MM.1S (cell line): Measurements from ENCODE around the gene MGAM2.

Experiments
- DNase-seq: peaks from one replicate; pipeline ENCODE4 v3.0.0-alpha.2; 2015
- H2AFZ ChIP-seq: fragments of 300-600 bp; sonication (generic); 2 replicates; pipeline ENCODE4 v1.6.0; 2016; ENCODE audit warnings: antibody characterized with exemption, low read length
- H3F3A ChIP-seq: fragments of 300-600 bp; sonication (generic); 2 replicates; pipeline ENCODE4 v1.6.1; 2016; ENCODE audit warnings: mild to moderate bottlenecking, antibody characterized with exemption, low read length, moderate library complexity, mixed read lengths; ENCODE audit not compliant: insufficient read depth
- H3K27ac ChIP-seq: fragments of 300-600 bp; sonication (generic); 2 replicates; pipeline ENCODE4 v1.5.1; 2016; ENCODE audit warnings: mild to moderate bottlenecking, low read length
- H3K27me3 ChIP-seq: fragments of 300-600 bp; sonication (generic); replicated peaks from 2 replicates; pipeline ENCODE4 v1.6.0; 2016; ENCODE audit warnings: low read length; ENCODE audit not compliant: insufficient read depth
- H3K36me3 ChIP-seq: fragments of 300-600 bp; sonication (generic); replicated peaks from 2 replicates; pipeline ENCODE4 v1.6.1; 2016; ENCODE audit warnings: mild to moderate bottlenecking, low read length, mixed read lengths; ENCODE audit not compliant: insufficient read depth
- H3K4me1 ChIP-seq: fragments of 300-600 bp; sonication (generic); 2 replicates; pipeline ENCODE4 v1.6.1; 2016; ENCODE audit warnings: low read length, mixed read lengths
- H3K4me2 ChIP-seq: fragments of 300-600 bp; sonication (generic); 2 replicates; pipeline ENCODE4 v1.6.0; 2016; ENCODE audit warnings: low read depth, low read length
- H3K4me3 ChIP-seq: fragments of 300-600 bp; sonication (generic); 2 replicates; pipeline ENCODE4 v1.5.1; 2016; ENCODE audit warnings: low read length, mixed read lengths
- H3K79me2 ChIP-seq: fragments of 300-600 bp; sonication (generic); 2 replicates; pipeline ENCODE4 v1.6.1; 2016; ENCODE audit warnings: mixed run types, low read length, mixed read lengths
- H3K9ac ChIP-seq: fragments of 300-600 bp; sonication (generic); 2 replicates; pipeline ENCODE4 v1.6.1; 2016; ENCODE audit warnings: low read length, mixed read lengths
- H3K9me2 ChIP-seq: fragments of 300-600 bp; sonication (generic); replicated peaks from 2 replicates; pipeline ENCODE4 v1.6.1; 2016; ENCODE audit warnings: mild to moderate bottlenecking, low read length, mixed read lengths; ENCODE audit not compliant: insufficient read depth
- H3K9me3 ChIP-seq: fragments of 300-600 bp; sonication (generic); replicated peaks from 2 replicates; pipeline ENCODE4 v1.6.1; 2016; ENCODE audit warnings: mild to moderate bottlenecking, low read length, mixed read lengths; ENCODE audit not compliant: insufficient read depth
- H4K20me1 ChIP-seq: fragments of 300-600 bp; sonication (generic); 2 replicates; pipeline ENCODE4 v1.6.1; 2016; ENCODE audit warnings: mild to moderate bottlenecking, low read length, moderate library complexity, mixed read lengths; ENCODE audit not compliant: insufficient read depth
- CTCF ChIP-seq: fragments of 300-600 bp; sonication (generic); IDR thresholded peaks from 2 replicates; pipeline ENCODE4 v1.5.1; 2016; ENCODE audit warnings: antibody characterized with exemption, low read length, mixed read lengths
- EZH2 ChIP-seq: fragments of 300-600 bp; sonication (generic); optimal IDR thresholded peaks from 2 replicates; pipeline ENCODE3; 2017; ENCODE audit warnings: low read depth, mild to moderate bottlenecking, antibody characterized with exemption, low read length, mixed read lengths
- EZH2phosphoT487 ChIP-seq: fragments of 300-600 bp; sonication (generic); IDR thresholded peaks from 2 replicates; pipeline ENCODE4 v1.6.1; 2018; ENCODE audit warnings: antibody characterized with exemption, low read length

The MGAM2 gene

DNA sequence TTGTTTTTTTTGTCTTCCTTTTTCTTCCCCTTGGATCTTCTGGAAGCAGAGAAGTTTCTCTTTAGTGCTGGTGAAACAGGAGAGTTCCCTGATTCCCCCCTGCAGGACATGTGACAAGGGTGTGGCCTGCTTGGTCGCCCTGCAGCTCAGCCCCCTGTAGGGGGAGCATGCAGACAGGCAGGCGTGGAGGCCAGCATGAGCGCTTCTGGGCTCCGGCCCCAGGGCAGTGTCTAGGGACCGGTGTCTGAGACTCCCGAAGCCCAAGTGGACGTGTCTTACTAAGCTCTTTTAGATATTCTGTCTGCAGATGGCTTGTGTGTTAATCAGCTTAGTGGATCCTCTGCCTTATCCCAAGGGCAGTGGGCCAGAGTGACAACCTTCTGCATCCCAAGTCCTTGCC is 120.2 kb downstream of the MGAM2 start:
- no peaks in the 10 kb centered on the region for H4K20me1 ChIP-seq
- no peaks in the 10 kb centered on the region for H3K79me2 ChIP-seq
- H3K9ac ChIP-seq, result no peak overlapping the region
- no peak overlapping the region for H3K4me2 ChIP-seq
- no peak overlapping the region for H2AFZ ChIP-seq
- H3K4me3 ChIP-seq, result no peak overlapping the region
- no peak for DNase-seq
- no peak for TF ChIP-seq EZH2phosphoT487
- TF ChIP-seq CTCF, result no peak
- H3K4me1 ChIP-seq, result no peaks in the 10 kb centered on the region
- no peaks in the 10 kb centered on the region for H3F3A ChIP-seq
- H3K36me3 ChIP-seq, result no peaks in the 10 kb centered on the region
- H3K27ac ChIP-seq, result no peak overlapping the region
- no peaks in the 10 kb centered on the region for H3K27me3 ChIP-seq
- no peaks in the 10 kb centered on the region for H3K9me3 ChIP-seq
- H3K9me2 ChIP-seq, result no peaks in the 10 kb centered on the region

DNA sequence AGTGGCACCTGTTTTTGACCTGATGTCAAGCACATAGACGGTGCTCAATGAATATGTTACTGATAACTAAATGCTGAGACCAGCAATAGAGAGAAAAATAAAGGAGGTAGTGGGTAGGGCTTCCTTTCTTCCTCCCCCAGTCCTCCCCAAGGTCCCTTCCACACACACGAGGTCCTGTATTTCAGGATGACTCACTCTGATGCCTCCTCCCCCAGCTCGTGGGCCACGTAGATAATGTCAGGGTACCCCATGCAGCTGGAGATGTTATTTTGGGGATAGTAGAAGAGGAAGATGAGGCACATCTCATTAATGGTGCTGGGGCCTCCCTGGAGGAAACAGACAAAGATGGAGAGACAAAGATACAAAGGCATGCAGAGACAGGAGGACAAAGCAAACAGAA is 129.0 kb downstream of the MGAM2 start:
- TF ChIP-seq CTCF (no peak), EZH2phosphoT487 (no peak), EZH2 (no peak)

DNA sequence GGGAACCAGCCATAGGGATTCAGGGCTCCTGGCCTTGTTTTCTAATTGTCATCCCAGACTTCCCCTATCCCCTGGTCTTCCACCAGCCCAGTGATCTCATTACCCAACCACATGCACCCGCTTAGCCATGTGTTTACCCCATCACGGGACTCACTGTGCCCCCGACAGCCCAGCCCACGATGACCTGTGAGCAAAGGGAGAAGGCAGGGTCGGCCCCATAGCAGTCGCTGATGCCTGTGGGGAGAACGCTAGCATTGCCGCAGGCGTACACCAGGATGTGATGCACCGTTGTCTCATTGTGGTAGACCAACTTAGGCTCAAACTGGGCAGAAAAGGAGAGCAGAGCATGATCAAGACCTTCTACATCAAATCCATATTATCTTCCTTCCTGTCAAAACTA is 132.3 kb downstream of the MGAM2 start:
- H3K36me3 ChIP-seq, result no peaks in the 10 kb centered on the region
- no peaks in the 10 kb centered on the region for H3K9me2 ChIP-seq
- no peaks in the 10 kb centered on the region for H3K27me3 ChIP-seq
- no peaks in the 10 kb centered on the region for H3F3A ChIP-seq
- H3K4me1 ChIP-seq, result no peaks in the 10 kb centered on the region
- no peak overlapping the region for H3K4me3 ChIP-seq
- H2AFZ ChIP-seq, result no peak overlapping the region
- H3K4me2 ChIP-seq, result no peak overlapping the region
- DNase-seq, result no peak
- no peaks in the 10 kb centered on the region for H4K20me1 ChIP-seq
- H3K9me3 ChIP-seq, result no peaks in the 10 kb centered on the region
- TF ChIP-seq EZH2, result no peak
- TF ChIP-seq EZH2phosphoT487, result no peak
- TF ChIP-seq CTCF, result no peak
- H3K79me2 ChIP-seq, result no peaks in the 10 kb centered on the region
- H3K9ac ChIP-seq, result no peak overlapping the region
- H3K27ac ChIP-seq, result no peak overlapping the region

More for the DNA sequence above, 129.0 kb downstream of the MGAM2 start:
- no peak overlapping the region for H3K4me3 ChIP-seq
- H3K27ac ChIP-seq, result no peak overlapping the region
- no peak overlapping the region for H2AFZ ChIP-seq
- no peak overlapping the region for H3K9ac ChIP-seq
- no peaks in the 10 kb centered on the region for H3K9me2 ChIP-seq
- no peaks in the 10 kb centered on the region for H3K79me2 ChIP-seq
- no peaks in the 10 kb centered on the region for H4K20me1 ChIP-seq
- no peak for DNase-seq
- no peaks in the 10 kb centered on the region for H3K9me3 ChIP-seq
- no peaks in the 10 kb centered on the region for H3F3A ChIP-seq
- H3K4me1 ChIP-seq, result no peaks in the 10 kb centered on the region
- H3K36me3 ChIP-seq, result no peaks in the 10 kb centered on the region
- no peaks in the 10 kb centered on the region for H3K27me3 ChIP-seq
- no peak overlapping the region for H3K4me2 ChIP-seq
